Mammary epithelial cell (primary cell): Measurements from ENCODE around the gene TNF.

ENCODE experiments used
- CTCF ChIP-seq, 2 donors: IDR thresholded peaks in 1 of 2; conservative IDR thresholded peaks in 1 of 2; 2 replicates each; pipeline ENCODE4 v1.5.1; 2011 to 2012; ENCODE audit warnings: inconsistent platforms in 2 of 2, low read length in 2 of 2, mild to moderate bottlenecking in 2 of 2, control low read depth in 1 of 2, low read depth in 1 of 2; ENCODE audit not compliant: insufficient read depth in 1 of 2; ENCODE audit errors: extremely low read depth in 1 of 2
- EZH2 ChIP-seq: IDR thresholded peaks from 2 replicates; pipeline ENCODE4 v1.6.1; 2012; ENCODE audit warnings: low read length, inconsistent platforms, borderline replicate concordance

GRCh38 chr6:31620586-31621319 lies 45.4 kb downstream of the TNF start, which contains the start of gene PRRC2A:
- TF ChIP-seq CTCF (conservative IDR thresholded peaks at IDR 0.05 in 1 of 2, IDR thresholded peaks at IDR 0.05 in 1 of 2; ENCODE audit: extremely low read depth in 1 of 2, insufficient read depth in 1 of 2, low read depth in 1 of 2, low read length in 2 of 2): no peak
- TF ChIP-seq EZH2: no peak
